HG03280 (cell line): ENCODE results near the gene LYRM7.
A peak's percentile ranks its signal among the peaks of the same experiment; 100 is the strongest.
"Not testable (repeated sequence)": the region's sequence is repeated elsewhere in the genome, so short reads cannot be mapped to it uniquely, and the experiment has no call there.

Experiments
- ATAC-seq: cut with Tn5 transposase; IDR thresholded peaks from one replicate; pipeline ENCODE4 v1.9.1; 2021; ENCODE audit warnings: mild to moderate bottlenecking, moderate library complexity; ENCODE audit not compliant: unreplicated experiment

LYRM7 gene

GRCh38 chr5:131171276-131171810 lies 599 bp downstream of the LYRM7 start:
- no peak for ATAC-seq

GRCh38 chr5:131180407-131180806 lies 9.7 kb downstream of the LYRM7 start:
- ATAC-seq = no peak

GRCh38 chr5:131182839-131183238 lies 12.1 kb downstream of the LYRM7 start:
- no peak for ATAC-seq

GRCh38 chr5:131185523-131186104 lies 14.9 kb downstream of the LYRM7 start:
- no peak for ATAC-seq

GRCh38 chr5:131186561-131187256 lies 16.0 kb downstream of the LYRM7 start:
- no peak for ATAC-seq

- ATAC-seq = no peak
These were observed 22.4 kb downstream of the LYRM7 start for GRCh38 chr5:131193106-131193505.

- ATAC-seq = not testable (repeated sequence)
These were observed 23.2 kb downstream of the LYRM7 start for GRCh38 chr5:131193897-131194296.

GRCh38 chr5:131194725-131195124 lies 24.0 kb downstream of the LYRM7 start:
- ATAC-seq = no peak

GRCh38 chr5:131195696-131196095 lies 25.0 kb downstream of the LYRM7 start:
- ATAC-seq = no peak

- no peak for ATAC-seq
These were observed 25.6 kb downstream of the LYRM7 start for GRCh38 chr5:131196331-131196730.

GRCh38 chr5:131198625-131199024 lies 27.9 kb downstream of the LYRM7 start:
- ATAC-seq = no peak

GRCh38 chr5:131200560-131200959 lies 29.8 kb downstream of the LYRM7 start:
- ATAC-seq = no peak

- no peak for ATAC-seq
These were observed 34.2 kb downstream of the LYRM7 start for GRCh38 chr5:131204964-131205363.

- no peak for ATAC-seq
These were observed 35.3 kb downstream of the LYRM7 start for GRCh38 chr5:131206061-131206460.

- ATAC-seq = no peak
These were observed 36.0 kb downstream of the LYRM7 start for GRCh38 chr5:131206772-131207171.

GRCh38 chr5:131209175-131209505 lies 38.4 kb downstream of the LYRM7 start:
- no peak for ATAC-seq

GRCh38 chr5:131209506-131210150 lies 38.9 kb downstream of the LYRM7 start:
- peak; percentile 81 for ATAC-seq

GRCh38 chr5:131210151-131210510 lies 39.4 kb downstream of the LYRM7 start:
- ATAC-seq = no peak

GRCh38 chr5:131211669-131212068 lies 40.9 kb downstream of the LYRM7 start:
- no peak for ATAC-seq

- no peak for ATAC-seq
These were observed 41.8 kb downstream of the LYRM7 start for GRCh38 chr5:131212471-131213021.

- no peak for ATAC-seq
These were observed 44.0 kb downstream of the LYRM7 start for GRCh38 chr5:131214609-131215227.
